CD4-positive, alpha-beta T cell (primary cell): Measurements from ENCODE around the gene AUTS2. TPM values are rescaled to one million over a fixed set of nuclear protein-coding genes. Genes with fewer than 3 reads are reported as not detected.

Experiments
- ATAC-seq: fragments of 200-7000 bp; cut with Tn5 transposase; one replicate; pipeline ENCODE4 v1.10.0; 2022; ENCODE audit warnings: mild to moderate bottlenecking; ENCODE audit not compliant: poor library complexity
- CTCF ChIA-PET: fragments of 350-600 bp; sonication (Branson Sonifier 250); formaldehyde crosslinking; loops from one replicate; lab custom pipeline; 2021; ENCODE audit warnings: antibody characterized with exemption, inconsistent platforms; lab: Charles Lee
- POLR2A ChIA-PET: fragments of 350-600 bp; sonication (Branson Sonifier 250); formaldehyde crosslinking; loops from one replicate; lab custom pipeline; 2021; ENCODE audit warnings: antibody characterized with exemption, inconsistent platforms; lab: Charles Lee
- DNase-seq, 14 experiments: peaks; one replicate each; pipeline ENCODE4 v3.0.0-alpha.2; 2013 to 2020; ENCODE audit warnings: mixed read lengths in 2 of 14
- H3K27ac ChIP-seq, 2 donors: one replicate each; pipeline versions ENCODE4 v1.5.1 to v1.7.0; 2013; ENCODE audit warnings: low read length in 2 of 2, low read depth in 1 of 2, mild to moderate bottlenecking in 1 of 2
- H3K27me3 ChIP-seq, 2 experiments: 1 replicate in 1 of 2; 2 replicates in 1 of 2; pipeline versions ENCODE4 v1.6.1 to v1.7.0; 2013; ENCODE audit warnings: low read length in 2 of 2, control low read depth in 1 of 2, mild to moderate bottlenecking in 1 of 2, moderate library complexity in 1 of 2; ENCODE audit not compliant: insufficient read depth in 2 of 2, control insufficient read depth in 1 of 2
- H3K36me3 ChIP-seq: one replicate; pipeline ENCODE4 v1.6.1; 2013; ENCODE audit warnings: low read length, control low read depth; ENCODE audit not compliant: insufficient read depth
- H3K4me1 ChIP-seq: one replicate; pipeline ENCODE4 v1.6.1; 2013; ENCODE audit warnings: low read length, control low read depth; ENCODE audit not compliant: insufficient read depth
- H3K4me3 ChIP-seq: one replicate; pipeline ENCODE4 v1.5.1; 2013; ENCODE audit warnings: mild to moderate bottlenecking, low read length, moderate library complexity
- H3K9me3 ChIP-seq, 2 experiments: 1 replicate in 1 of 2; 2 replicates in 1 of 2; pipeline versions ENCODE4 v1.6.1 to v1.7.0; 2013; ENCODE audit warnings: low read length in 2 of 2, mild to moderate bottlenecking in 2 of 2, control low read depth in 1 of 2, moderate library complexity in 1 of 2; ENCODE audit not compliant: control insufficient read depth in 1 of 2, insufficient read depth in 1 of 2
- H3K27ac Mint-ChIP-seq: one replicate; pipeline ENCODE4 v1.8.0; 2020; ENCODE audit warnings: mixed read lengths
- H3K27me3 Mint-ChIP-seq: one replicate; pipeline ENCODE4 v1.8.0; 2021; ENCODE audit warnings: mixed read lengths
- H3K36me3 Mint-ChIP-seq: one replicate; pipeline ENCODE4 v1.8.0; 2021; ENCODE audit warnings: low read depth, mixed read lengths
- H3K4me1 Mint-ChIP-seq: one replicate; pipeline ENCODE4 v1.8.0; 2021; ENCODE audit warnings: low read depth, mixed read lengths
- H3K4me3 Mint-ChIP-seq: one replicate; pipeline ENCODE4 v1.8.0; 2020; ENCODE audit warnings: mild to moderate bottlenecking, mixed read lengths
- H3K9me3 Mint-ChIP-seq: one replicate; pipeline ENCODE4 v1.8.0; 2020; ENCODE audit warnings: mixed read lengths
- intact Hi-C, 2 experiments: fragments of 100-400 bp; cut with DNase I in 1 of 2; cut with micrococcal nuclease in 1 of 2; formaldehyde crosslinking; loops; one replicate each; pipeline versions ENCODE4 v1.15.1 to v1.9.0; 2023 to 2025; cut with DNase I, micrococcal nuclease
- total RNA-seq, 174 experiments: library from RNA in 2 of 174; stranded (reverse) in 2 of 174; gene quantifications; one replicate each; pipeline ENCODE4 v1.2.3 and lab custom pipeline; 2021 to 2026
- TF ChIP-seq, protein P1 (sequence below): fragments of 200-600 bp; IDR thresholded peaks from one replicate; pipeline ENCODE4 v1.8.0; 2022; ENCODE audit warnings: antibody characterized with exemption, mild to moderate bottlenecking

The AUTS2 gene
- total RNA-seq, 2 experiments from 2014 or later, result 43.6 to 47.6 TPM

DNA sequence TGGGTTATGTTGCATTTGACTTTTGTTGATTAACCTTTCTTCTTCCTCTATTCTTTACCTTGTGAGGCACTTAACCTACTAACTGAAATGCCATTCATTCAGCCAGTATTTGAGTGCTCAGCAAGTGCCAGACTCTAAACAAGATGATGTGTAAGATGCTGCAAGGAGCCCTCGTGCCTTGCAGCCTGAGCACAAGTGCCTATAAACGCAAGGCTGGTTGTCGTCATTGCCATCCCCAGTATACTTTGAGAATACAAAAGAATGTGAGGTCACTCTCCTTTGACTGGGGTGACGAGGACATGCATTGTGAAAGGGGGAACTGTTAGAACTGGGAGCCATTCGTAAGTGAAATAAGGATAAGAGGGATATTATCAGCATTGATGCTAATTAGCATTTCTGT is 103.0 kb downstream of the AUTS2 start:
- TF ChIP-seq, protein P1, sequence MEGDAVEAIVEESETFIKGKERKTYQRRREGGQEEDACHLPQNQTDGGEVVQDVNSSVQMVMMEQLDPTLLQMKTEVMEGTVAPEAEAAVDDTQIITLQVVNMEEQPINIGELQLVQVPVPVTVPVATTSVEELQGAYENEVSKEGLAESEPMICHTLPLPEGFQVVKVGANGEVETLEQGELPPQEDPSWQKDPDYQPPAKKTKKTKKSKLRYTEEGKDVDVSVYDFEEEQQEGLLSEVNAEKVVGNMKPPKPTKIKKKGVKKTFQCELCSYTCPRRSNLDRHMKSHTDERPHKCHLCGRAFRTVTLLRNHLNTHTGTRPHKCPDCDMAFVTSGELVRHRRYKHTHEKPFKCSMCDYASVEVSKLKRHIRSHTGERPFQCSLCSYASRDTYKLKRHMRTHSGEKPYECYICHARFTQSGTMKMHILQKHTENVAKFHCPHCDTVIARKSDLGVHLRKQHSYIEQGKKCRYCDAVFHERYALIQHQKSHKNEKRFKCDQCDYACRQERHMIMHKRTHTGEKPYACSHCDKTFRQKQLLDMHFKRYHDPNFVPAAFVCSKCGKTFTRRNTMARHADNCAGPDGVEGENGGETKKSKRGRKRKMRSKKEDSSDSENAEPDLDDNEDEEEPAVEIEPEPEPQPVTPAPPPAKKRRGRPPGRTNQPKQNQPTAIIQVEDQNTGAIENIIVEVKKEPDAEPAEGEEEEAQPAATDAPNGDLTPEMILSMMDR, result no peak
- H3K4me3 Mint-ChIP-seq, result no peak overlapping the region
- POLR2A ChIA-PET, result no interaction called here
- ATAC-seq (no peak), DNase-seq (no peak)
- intact Hi-C loops, result no loop called here
- H3K4me3 ChIP-seq, result no peak overlapping the region
- H3K27me3 Mint-ChIP-seq, result no peaks in the 10 kb centered on the region
- no peak overlapping the region for H3K27ac Mint-ChIP-seq
- H3K4me1 Mint-ChIP-seq, result peaks cover under 1% of the 10 kb centered on the region
- H3K4me1 ChIP-seq, result no peaks in the 10 kb centered on the region
- H3K36me3 Mint-ChIP-seq, result no peaks in the 10 kb centered on the region
- H3K9me3 ChIP-seq, result no peaks in the 10 kb centered on the region
- H3K27me3 ChIP-seq, result no peaks in the 10 kb centered on the region
- CTCF ChIA-PET, result no interaction called here
- no peaks in the 10 kb centered on the region for H3K9me3 Mint-ChIP-seq
- no peaks in the 10 kb centered on the region for H3K36me3 ChIP-seq
- no peak overlapping the region for H3K27ac ChIP-seq

DNA sequence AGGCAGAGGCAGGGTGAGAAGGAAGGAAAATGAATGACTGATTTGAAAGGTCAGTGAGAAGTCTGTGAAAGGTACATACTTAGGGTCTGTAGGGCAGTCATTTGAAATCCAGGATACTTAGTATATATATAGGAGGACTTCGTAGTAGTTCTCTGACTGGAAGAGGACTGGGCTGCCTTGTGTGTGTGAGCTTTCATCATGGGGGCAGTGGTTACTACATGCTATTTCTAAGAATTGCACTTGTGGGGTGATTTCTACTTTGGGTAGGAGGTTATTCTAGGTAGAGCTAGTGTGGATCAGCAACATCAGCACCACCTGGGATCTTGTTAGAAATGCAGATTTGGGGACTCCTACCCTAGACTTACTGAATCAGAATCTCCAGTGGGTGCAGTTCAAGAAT is 104.1 kb downstream of the AUTS2 start:
- H3K4me3 ChIP-seq, result no peak overlapping the region
- Mint-ChIP-seq H3K36me3 (no peaks in the 10 kb centered on the region), H3K27me3 (no peaks in the 10 kb centered on the region), H3K27ac (no peak overlapping the region), H3K4me3 (no peak overlapping the region), H3K4me1 (no peaks in the 10 kb centered on the region), H3K9me3 (no peaks in the 10 kb centered on the region)
- TF ChIP-seq, protein P1, result no peak
- ChIA-PET CTCF (no interaction called here), POLR2A (no interaction called here)
- no peaks in the 10 kb centered on the region for H3K9me3 ChIP-seq
- H3K36me3 ChIP-seq, result no peaks in the 10 kb centered on the region
- ATAC-seq (no peak), DNase-seq (no peak)
- H3K27me3 ChIP-seq, result no peaks in the 10 kb centered on the region
- no peaks in the 10 kb centered on the region for H3K4me1 ChIP-seq
- H3K27ac ChIP-seq, result no peak overlapping the region
- intact Hi-C loops, result no loop called here

DNA sequence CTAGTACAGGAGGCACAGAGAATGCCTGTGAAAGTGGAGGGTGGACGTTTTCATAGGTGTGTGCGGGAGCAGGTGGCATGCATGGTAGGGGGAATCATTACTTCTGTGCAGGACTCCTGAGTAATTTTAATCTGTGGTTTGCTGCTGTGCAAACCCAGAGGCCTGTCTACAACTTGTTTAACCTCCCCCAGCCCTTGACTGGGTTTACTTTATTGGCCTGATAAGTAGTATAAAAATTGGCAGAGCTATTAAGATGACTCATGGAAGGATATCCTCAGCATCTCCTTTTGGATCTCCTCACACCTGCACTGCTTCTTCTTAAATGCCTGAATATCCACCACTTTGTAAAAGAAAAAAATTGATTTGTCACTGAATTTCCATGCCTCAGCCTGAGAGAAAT is 104.8 kb downstream of the AUTS2 start:
- ChIA-PET CTCF (no interaction called here), POLR2A (no interaction called here)
- ATAC-seq (no peak), DNase-seq (no peak)
- TF ChIP-seq, protein P1, result no peak
- H3K4me1 Mint-ChIP-seq, result no peaks in the 10 kb centered on the region
- H3K27ac Mint-ChIP-seq, result no peak overlapping the region
- H3K4me3 ChIP-seq, result no peak overlapping the region
- H3K27me3 Mint-ChIP-seq, result peaks cover under 1% of the 10 kb centered on the region
- H3K4me1 ChIP-seq, result no peaks in the 10 kb centered on the region
- no peaks in the 10 kb centered on the region for H3K27me3 ChIP-seq
- H3K27ac ChIP-seq, result no peak overlapping the region
- no peaks in the 10 kb centered on the region for H3K36me3 Mint-ChIP-seq
- H3K4me3 Mint-ChIP-seq, result no peak overlapping the region
- H3K9me3 Mint-ChIP-seq, result no peaks in the 10 kb centered on the region
- H3K9me3 ChIP-seq, result no peaks in the 10 kb centered on the region
- intact Hi-C loops, result no loop called here
- H3K36me3 ChIP-seq, result no peaks in the 10 kb centered on the region
